ENCODE results near the gene DDB1.

DNA sequence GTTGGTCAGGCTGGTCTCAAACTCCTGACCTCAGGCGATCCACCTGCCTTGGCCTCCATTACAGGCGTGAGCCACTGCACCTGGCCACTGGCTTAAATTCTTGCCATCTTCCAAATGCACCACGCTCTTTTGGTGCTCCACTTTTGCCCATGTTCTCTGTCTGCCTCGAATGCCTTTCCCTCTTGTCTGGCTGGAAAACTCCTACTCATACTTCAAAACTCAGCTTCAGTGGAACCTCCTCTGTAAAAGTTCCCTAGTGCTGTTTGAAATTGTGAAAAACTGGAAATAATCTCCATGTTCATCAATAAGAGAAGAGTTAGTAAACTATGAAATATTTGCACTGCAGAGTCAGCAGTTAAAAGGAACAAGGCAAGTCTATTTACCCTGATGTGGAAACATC lies 49.3 kb downstream of the DDB1 start:
- TF ChIP-seq, protein P1, sequence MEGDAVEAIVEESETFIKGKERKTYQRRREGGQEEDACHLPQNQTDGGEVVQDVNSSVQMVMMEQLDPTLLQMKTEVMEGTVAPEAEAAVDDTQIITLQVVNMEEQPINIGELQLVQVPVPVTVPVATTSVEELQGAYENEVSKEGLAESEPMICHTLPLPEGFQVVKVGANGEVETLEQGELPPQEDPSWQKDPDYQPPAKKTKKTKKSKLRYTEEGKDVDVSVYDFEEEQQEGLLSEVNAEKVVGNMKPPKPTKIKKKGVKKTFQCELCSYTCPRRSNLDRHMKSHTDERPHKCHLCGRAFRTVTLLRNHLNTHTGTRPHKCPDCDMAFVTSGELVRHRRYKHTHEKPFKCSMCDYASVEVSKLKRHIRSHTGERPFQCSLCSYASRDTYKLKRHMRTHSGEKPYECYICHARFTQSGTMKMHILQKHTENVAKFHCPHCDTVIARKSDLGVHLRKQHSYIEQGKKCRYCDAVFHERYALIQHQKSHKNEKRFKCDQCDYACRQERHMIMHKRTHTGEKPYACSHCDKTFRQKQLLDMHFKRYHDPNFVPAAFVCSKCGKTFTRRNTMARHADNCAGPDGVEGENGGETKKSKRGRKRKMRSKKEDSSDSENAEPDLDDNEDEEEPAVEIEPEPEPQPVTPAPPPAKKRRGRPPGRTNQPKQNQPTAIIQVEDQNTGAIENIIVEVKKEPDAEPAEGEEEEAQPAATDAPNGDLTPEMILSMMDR (IDR thresholded peaks at IDR 0.05), result no peak
- no peak for TF ChIP-seq POLR2A (IDR thresholded peaks at IDR 0.05)

All from gastroesophageal sphincter (tissue), 3 donors.